Measurements from ENCODE around the gene MAST3.
A peak's percentile ranks its signal among the peaks of the same experiment; 100 is the strongest.

The MAST3 gene

GRCh38 chr19:18110609-18111232, 13.1 kb downstream of the MAST3 start:
- DNase-seq (ENCODE audit: low read depth in 2 of 3, low spot score in 2 of 3): no peak

GRCh38 chr19:18112989-18113478, 15.5 kb downstream of the MAST3 start:
- no peak for DNase-seq (ENCODE audit: low read depth in 2 of 3, low spot score in 2 of 3)

- DNase-seq (ENCODE audit: low read depth in 2 of 3, low spot score in 2 of 3): no peak
Observed at GRCh38 chr19:18113827-18114226, 16.2 kb downstream of the MAST3 start.

GRCh38 chr19:18114483-18114882, 16.9 kb downstream of the MAST3 start:
- DNase-seq (ENCODE audit: low read depth in 2 of 3, low spot score in 2 of 3): no peak

GRCh38 chr19:18117364-18117691, 19.8 kb downstream of the MAST3 start:
- no peak for DNase-seq (ENCODE audit: low read depth in 2 of 3, low spot score in 2 of 3)

GRCh38 chr19:18117692-18118378, 20.3 kb downstream of the MAST3 start:
- peak; percentile 93 to 95 (median 94) for DNase-seq (ENCODE audit: low read depth in 2 of 3, low spot score in 2 of 3)

GRCh38 chr19:18118420-18119012, 20.9 kb downstream of the MAST3 start:
- no peak for DNase-seq (ENCODE audit: low read depth in 2 of 3, low spot score in 2 of 3)

GRCh38 chr19:18119013-18119716, 21.6 kb downstream of the MAST3 start:
- DNase-seq (ENCODE audit: low read depth in 2 of 3, low spot score in 2 of 3): peak in 1 of 3 experiments; percentile 14

- peak in 1 of 3 experiments; percentile 12 for DNase-seq (ENCODE audit: low read depth in 2 of 3, low spot score in 2 of 3)
Observed at GRCh38 chr19:18119717-18120105, 22.1 kb downstream of the MAST3 start.

GRCh38 chr19:18120127-18120526, 22.5 kb downstream of the MAST3 start:
- DNase-seq (ENCODE audit: low read depth in 2 of 3, low spot score in 2 of 3): no peak

- no peak for DNase-seq (ENCODE audit: low read depth in 2 of 3, low spot score in 2 of 3)
Observed at GRCh38 chr19:18121166-18121565, 23.6 kb downstream of the MAST3 start.

- no peak for DNase-seq (ENCODE audit: low read depth in 2 of 3, low spot score in 2 of 3)
Observed at GRCh38 chr19:18122424-18122823, 24.8 kb downstream of the MAST3 start.

- DNase-seq (ENCODE audit: low read depth in 2 of 3, low spot score in 2 of 3): no peak
Observed at GRCh38 chr19:18122860-18123795, 25.6 kb downstream of the MAST3 start.

GRCh38 chr19:18123819-18124218, 26.2 kb downstream of the MAST3 start:
- no peak for DNase-seq (ENCODE audit: low read depth in 2 of 3, low spot score in 2 of 3)

- DNase-seq (ENCODE audit: low read depth in 2 of 3, low spot score in 2 of 3): no peak
Observed at GRCh38 chr19:18126097-18126496, 28.5 kb downstream of the MAST3 start.

GRCh38 chr19:18128044-18128443, 30.5 kb downstream of the MAST3 start:
- no peak for DNase-seq (ENCODE audit: low read depth in 2 of 3, low spot score in 2 of 3)

GRCh38 chr19:18128805-18129204, 31.2 kb downstream of the MAST3 start:
- no peak for DNase-seq (ENCODE audit: low read depth in 2 of 3, low spot score in 2 of 3)

- no peak for DNase-seq (ENCODE audit: low read depth in 2 of 3, low spot score in 2 of 3)
Observed at GRCh38 chr19:18130523-18131242, 33.1 kb downstream of the MAST3 start.

- no peak for DNase-seq (ENCODE audit: low read depth in 2 of 3, low spot score in 2 of 3)
Observed at GRCh38 chr19:18131841-18132596, 34.4 kb downstream of the MAST3 start.
